ENCODE results near the gene ERO1B. TPM values are rescaled to one million over a fixed set of nuclear protein-coding genes. Genes with fewer than 3 reads are reported as not detected.

ERO1B gene
- polyA plus RNA-seq, 1 experiment: 0.74 TPM

DNA sequence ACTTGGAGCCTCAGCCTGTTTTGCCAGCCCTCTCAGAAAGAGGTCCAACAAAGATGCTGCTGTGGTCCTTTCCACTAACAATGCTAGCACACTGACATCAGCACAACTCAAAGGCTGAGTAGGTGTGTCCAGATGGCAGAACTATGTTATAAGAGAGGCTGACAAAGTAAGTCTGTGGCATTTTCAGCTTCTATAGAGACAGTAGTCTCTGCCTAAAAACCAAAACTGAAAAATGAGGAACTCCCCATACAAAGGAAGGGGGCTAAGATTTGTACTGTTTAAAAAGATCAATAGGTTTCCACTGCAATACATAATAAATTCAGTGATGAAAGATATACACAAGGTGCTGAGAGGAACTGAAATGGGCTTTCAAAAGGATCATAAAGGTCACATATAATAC, 12.3 kb downstream of the ERO1B start:
- no peak overlapping the region for H3K4me3 ChIP-seq (ENCODE audit: low read depth, low read length)
- ChIA-PET POLR2A (no interaction called here), CTCF (no interaction called here)
- TF ChIP-seq, protein P1, sequence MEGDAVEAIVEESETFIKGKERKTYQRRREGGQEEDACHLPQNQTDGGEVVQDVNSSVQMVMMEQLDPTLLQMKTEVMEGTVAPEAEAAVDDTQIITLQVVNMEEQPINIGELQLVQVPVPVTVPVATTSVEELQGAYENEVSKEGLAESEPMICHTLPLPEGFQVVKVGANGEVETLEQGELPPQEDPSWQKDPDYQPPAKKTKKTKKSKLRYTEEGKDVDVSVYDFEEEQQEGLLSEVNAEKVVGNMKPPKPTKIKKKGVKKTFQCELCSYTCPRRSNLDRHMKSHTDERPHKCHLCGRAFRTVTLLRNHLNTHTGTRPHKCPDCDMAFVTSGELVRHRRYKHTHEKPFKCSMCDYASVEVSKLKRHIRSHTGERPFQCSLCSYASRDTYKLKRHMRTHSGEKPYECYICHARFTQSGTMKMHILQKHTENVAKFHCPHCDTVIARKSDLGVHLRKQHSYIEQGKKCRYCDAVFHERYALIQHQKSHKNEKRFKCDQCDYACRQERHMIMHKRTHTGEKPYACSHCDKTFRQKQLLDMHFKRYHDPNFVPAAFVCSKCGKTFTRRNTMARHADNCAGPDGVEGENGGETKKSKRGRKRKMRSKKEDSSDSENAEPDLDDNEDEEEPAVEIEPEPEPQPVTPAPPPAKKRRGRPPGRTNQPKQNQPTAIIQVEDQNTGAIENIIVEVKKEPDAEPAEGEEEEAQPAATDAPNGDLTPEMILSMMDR (IDR thresholded peaks at IDR 0.05; ENCODE audit: insufficient read depth, low read depth, low read length): no peak
- no peaks in the 10 kb centered on the region for H3K36me3 ChIP-seq (ENCODE audit: control insufficient read depth, insufficient read depth, low read length)
- H3K27me3 ChIP-seq (ENCODE audit: control insufficient read depth, insufficient read depth, low read length): no peaks in the 10 kb centered on the region
- no peak for DNase-seq (ENCODE audit: low read depth)

DNA sequence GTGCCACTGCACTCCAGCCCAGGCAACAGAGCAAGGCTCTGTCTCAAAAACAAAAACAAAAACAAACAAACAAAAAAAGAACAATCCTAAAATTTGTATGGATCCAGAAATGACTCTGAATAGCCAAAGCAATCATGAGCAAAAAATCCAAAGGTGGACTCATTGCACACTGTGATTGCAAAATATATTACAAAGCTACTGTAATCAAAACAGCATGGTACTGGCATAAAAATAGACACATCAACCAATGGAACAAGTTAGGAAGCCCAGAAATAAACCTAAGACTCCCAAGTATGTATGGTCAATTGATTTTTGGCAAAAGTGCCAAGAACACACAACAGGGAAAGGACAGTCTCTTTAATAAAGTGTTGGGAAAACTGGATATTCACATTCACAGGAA, 19.9 kb downstream of the ERO1B start:
- no peak for DNase-seq (ENCODE audit: low read depth)
- H3K36me3 ChIP-seq (ENCODE audit: control insufficient read depth, insufficient read depth, low read length): no peaks in the 10 kb centered on the region
- no peak overlapping the region for H3K4me3 ChIP-seq (ENCODE audit: low read depth, low read length)
- ChIA-PET POLR2A (no interaction called here), CTCF (no interaction called here)
- H3K27me3 ChIP-seq (ENCODE audit: control insufficient read depth, insufficient read depth, low read length): no peaks in the 10 kb centered on the region
- TF ChIP-seq, protein P1 (IDR thresholded peaks at IDR 0.05; ENCODE audit: insufficient read depth, low read depth, low read length): no peak

DNA sequence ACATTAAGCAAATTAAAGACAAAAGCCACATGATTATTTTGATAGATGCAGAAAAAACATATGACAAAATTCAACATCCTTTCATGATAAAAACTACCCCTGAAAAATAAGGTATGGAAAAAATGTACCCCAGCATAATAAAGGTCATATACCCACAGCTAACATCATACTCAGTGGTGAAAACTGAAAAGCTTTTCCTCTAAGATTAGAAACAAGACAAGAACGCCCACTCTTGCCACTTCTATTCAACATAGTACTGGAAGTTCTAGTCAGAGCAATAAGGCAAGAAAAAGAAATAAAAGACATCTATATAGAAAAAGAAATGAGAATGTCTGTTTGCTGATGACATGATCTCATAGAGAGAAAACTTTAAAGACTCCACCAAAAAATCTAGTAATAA, 20.7 kb downstream of the ERO1B start:
- POLR2A ChIA-PET: no interaction called here
- DNase-seq (ENCODE audit: low read depth): no peak
- Histone ChIP-seq H3K36me3 (ENCODE audit: control insufficient read depth, insufficient read depth, low read length) (no peaks in the 10 kb centered on the region), H3K4me3 (ENCODE audit: low read depth, low read length) (no peak overlapping the region), H3K27me3 (ENCODE audit: control insufficient read depth, insufficient read depth, low read length) (no peaks in the 10 kb centered on the region)
- CTCF ChIA-PET: no interaction called here
- TF ChIP-seq, protein P1 (IDR thresholded peaks at IDR 0.05; ENCODE audit: insufficient read depth, low read depth, low read length): no peak

DNA sequence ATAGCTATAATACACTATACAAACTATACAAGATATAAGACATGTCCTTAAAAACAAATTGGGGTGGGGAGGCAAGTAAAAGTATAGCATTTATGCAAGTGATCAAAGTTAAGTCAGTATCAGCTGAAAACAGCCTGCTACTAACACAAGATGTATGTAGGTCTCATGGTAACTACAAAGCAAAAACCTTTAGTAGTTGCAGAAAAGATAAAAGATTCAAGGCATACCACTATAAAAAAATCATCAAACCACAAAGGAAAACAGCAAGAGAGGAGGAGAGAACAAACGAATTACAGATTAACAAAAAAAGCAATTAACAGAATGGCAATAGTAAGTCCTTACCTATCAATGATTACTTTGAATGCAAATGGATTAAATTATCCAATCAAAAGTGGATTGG, 22.7 kb downstream of the ERO1B start:
- TF ChIP-seq, protein P1 (IDR thresholded peaks at IDR 0.05; ENCODE audit: insufficient read depth, low read depth, low read length): no peak
- Histone ChIP-seq H3K4me3 (ENCODE audit: low read depth, low read length) (no peak overlapping the region), H3K36me3 (ENCODE audit: control insufficient read depth, insufficient read depth, low read length) (no peaks in the 10 kb centered on the region), H3K27me3 (ENCODE audit: control insufficient read depth, insufficient read depth, low read length) (no peaks in the 10 kb centered on the region)
- ChIA-PET POLR2A (no interaction called here), CTCF (no interaction called here)
- DNase-seq (ENCODE audit: low read depth): no peak

DNA sequence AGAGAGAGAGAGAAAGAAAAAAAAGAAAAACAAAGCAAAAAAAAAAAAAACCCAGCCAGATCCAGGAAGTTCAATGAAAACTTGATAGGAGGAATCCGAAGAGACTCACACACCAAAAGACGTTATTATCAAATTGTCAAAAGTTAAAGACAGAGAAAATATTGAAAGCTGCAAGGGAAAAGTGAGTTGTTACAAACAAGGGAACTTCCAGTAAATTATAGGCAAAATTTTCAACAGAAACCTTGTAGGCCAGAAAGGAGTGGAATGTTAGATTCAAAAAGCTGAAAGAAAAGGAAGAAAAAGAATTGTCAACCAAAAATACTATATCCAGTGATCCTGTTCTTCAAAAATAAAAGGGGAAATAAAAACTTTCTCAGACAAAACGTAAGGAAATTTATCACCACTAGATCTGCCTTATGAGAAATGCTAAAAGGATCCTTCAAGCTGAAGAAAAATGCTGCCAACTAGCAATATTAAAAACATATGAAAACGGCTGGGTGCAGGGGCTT, 23.6 kb downstream of the ERO1B start:
- POLR2A ChIA-PET: no interaction called here
- no peaks in the 10 kb centered on the region for H3K27me3 ChIP-seq (ENCODE audit: control insufficient read depth, insufficient read depth, low read length)
- CTCF ChIA-PET: no interaction called here
- DNase-seq (ENCODE audit: low read depth): no peak
- no peak overlapping the region for H3K4me3 ChIP-seq (ENCODE audit: low read depth, low read length)
- TF ChIP-seq, protein P1 (IDR thresholded peaks at IDR 0.05; ENCODE audit: insufficient read depth, low read depth, low read length): no peak
- no peaks in the 10 kb centered on the region for H3K36me3 ChIP-seq (ENCODE audit: control insufficient read depth, insufficient read depth, low read length)
